Measurements from ENCODE around the gene CRAMP1. TPM values are rescaled to one million over a fixed set of nuclear protein-coding genes. Genes with fewer than 3 reads are reported as not detected.

Gene CRAMP1
- total and polyA plus RNA-seq, 2 donors (not counting 3 experiments of a cell fraction or from before 2014, with no cell fraction given), result 21.5 to 30.8 TPM

DNA sequence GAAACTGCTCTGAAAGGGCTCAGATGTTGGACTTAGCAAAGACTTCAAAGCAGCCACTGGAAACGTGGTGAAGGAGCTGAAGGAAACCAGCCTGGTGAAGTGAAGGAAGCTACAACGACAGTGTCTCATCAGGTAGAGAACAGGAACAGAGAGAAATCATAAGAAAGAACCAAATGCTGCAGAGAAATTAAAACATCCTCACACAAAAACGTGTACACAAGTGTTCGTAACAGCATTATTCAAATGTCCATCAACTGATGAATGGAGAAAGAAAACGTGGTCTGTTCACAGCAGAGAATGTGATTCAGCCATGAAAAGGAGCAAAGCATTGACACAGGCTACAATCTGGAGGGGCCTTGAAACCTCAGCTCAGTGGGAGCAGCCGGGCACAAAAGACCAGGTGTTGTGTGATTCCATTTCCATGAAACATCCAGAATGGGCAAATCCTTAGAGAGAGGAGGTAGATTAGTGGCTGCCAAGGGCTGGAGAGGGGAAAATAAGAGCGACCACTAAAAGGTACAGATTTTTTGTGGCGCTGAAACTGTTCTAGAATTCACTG is 27.2 kb upstream of the CRAMP1 start:
- intact Hi-C loops (cut with micrococcal nuclease) (no loop called here), dilution Hi-C loops (cut with MboI; ENCODE audit: extremely low pct_ligation_motif_present, low sequenced_read_pairs) (no loop called here)
- FAIRE-seq, result no peak
- ChIA-PET POLR2A (no interaction called here), CTCF (interaction anchor here (1.2 kb wide), 1 partner anchor 15 kb away, joined by 3 read pairs; no protein-coding TSS in a partner anchor)
- H3K79me2 ChIP-seq (ENCODE audit: control insufficient read depth, insufficient read depth, low read length), result no peaks in the 10 kb centered on the region
- TF ChIP-seq POLR2A (IDR thresholded peaks at IDR 0.05; ENCODE audit: low read depth, low read length) (no peak), JUN (IDR thresholded peaks at IDR 0.05; ENCODE audit: borderline replicate concordance, insufficient read depth, insufficient read length, low read depth) (no peak), GATA2 (IDR thresholded peaks at IDR 0.05; ENCODE audit: insufficient read depth, insufficient read length, low read depth, low read length) (no peak), EZH2 (IDR thresholded peaks at IDR 0.05; ENCODE audit: borderline replicate concordance, low read depth, low read length, severe bottlenecking) (no peak)
- TF ChIP-seq, protein P1, sequence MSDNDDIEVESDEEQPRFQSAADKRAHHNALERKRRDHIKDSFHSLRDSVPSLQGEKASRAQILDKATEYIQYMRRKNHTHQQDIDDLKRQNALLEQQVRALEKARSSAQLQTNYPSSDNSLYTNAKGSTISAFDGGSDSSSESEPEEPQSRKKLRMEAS (IDR thresholded peaks at IDR 0.05; ENCODE audit: insufficient read depth, insufficient read length), result no peak
- no peaks in the 10 kb centered on the region for H4K20me1 ChIP-seq (replicated peaks; ENCODE audit: control insufficient read depth, extremely low read depth, insufficient read depth, low read length)
- H3K4me2 ChIP-seq (ENCODE audit: insufficient read depth, low read length), result no peak overlapping the region
- peaks cover 0 to 19% of the 10 kb centered on the region in 2 experiments for H3K36me3 ChIP-seq (ENCODE audit: control insufficient read depth in 2 of 2, extremely low read depth in 1 of 2, insufficient read depth in 2 of 2, low read length in 2 of 2)
- no peak for DNase-seq (ENCODE audit: low read depth, low spot score)
- no peaks in the 10 kb centered on the region for H3K4me1 ChIP-seq (ENCODE audit: control insufficient read depth, extremely low read depth, insufficient read depth, low read length)
- no peak overlapping the region for H3K9ac ChIP-seq (replicated peaks; ENCODE audit: extremely low read depth, insufficient read depth, low read length)
- H3K9me1 ChIP-seq (replicated peaks; ENCODE audit: control insufficient read depth, extremely low read depth, insufficient read depth, low read length), result no peaks in the 10 kb centered on the region
- no peak overlapping the region for H2AFZ ChIP-seq (ENCODE audit: low read depth, low read length)
- no peaks in the 10 kb centered on the region for H3K27me3 ChIP-seq (ENCODE audit: control insufficient read depth in 2 of 2, insufficient read depth in 2 of 2, low read length in 2 of 2)
- no peaks in the 10 kb centered on the region for H3K9me3 ChIP-seq (replicated peaks; ENCODE audit: control insufficient read depth, insufficient read depth, low read length)
- no peak overlapping the region for H3K4me3 ChIP-seq (replicated peaks in 1 of 3; ENCODE audit: insufficient read depth in 1 of 3, low read depth in 1 of 3, low read length in 3 of 3)
- BruUV-seq (replicated peaks), result no TSS peak
- no peak overlapping the region for H3K27ac ChIP-seq (ENCODE audit: insufficient read depth, low read depth, low read length)

DNA sequence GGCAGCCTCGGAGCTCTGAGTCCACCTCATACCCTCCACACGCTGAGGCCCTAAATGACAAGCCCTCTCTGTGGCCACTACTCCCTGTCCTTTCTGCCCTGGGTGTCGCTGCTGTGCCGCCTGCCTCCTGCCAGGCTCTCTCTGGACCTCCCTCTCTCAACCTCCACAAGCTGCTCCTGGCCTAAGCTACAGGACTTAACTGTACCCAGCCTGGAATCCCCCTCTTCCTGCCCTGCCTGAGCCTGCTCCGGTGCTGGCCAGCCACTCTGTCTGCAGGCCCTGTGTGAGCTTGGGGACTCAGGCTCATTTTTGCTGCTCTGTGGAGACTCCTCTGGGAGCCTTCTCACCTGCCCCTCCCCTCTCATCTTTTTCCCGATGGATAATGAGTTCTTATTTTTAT is 21.8 kb upstream of the CRAMP1 start:
- H3K4me3 ChIP-seq (replicated peaks in 1 of 3; ENCODE audit: insufficient read depth in 1 of 3, low read depth in 1 of 3, low read length in 3 of 3), result no peak overlapping the region
- no peaks in the 10 kb centered on the region for H4K20me1 ChIP-seq (replicated peaks; ENCODE audit: control insufficient read depth, extremely low read depth, insufficient read depth, low read length)
- CTCF ChIA-PET, result no interaction called here
- H3K36me3 ChIP-seq (ENCODE audit: control insufficient read depth in 2 of 2, extremely low read depth in 1 of 2, insufficient read depth in 2 of 2, low read length in 2 of 2), result peaks cover 0 to 14% of the 10 kb centered on the region in 2 experiments
- DNase-seq (ENCODE audit: low read depth, low spot score), result no peak
- no peaks in the 10 kb centered on the region for H3K27me3 ChIP-seq (ENCODE audit: control insufficient read depth in 2 of 2, insufficient read depth in 2 of 2, low read length in 2 of 2)
- no peak for FAIRE-seq
- POLR2A ChIA-PET, result no interaction called here
- dilution Hi-C loops (cut with MboI; ENCODE audit: extremely low pct_ligation_motif_present, low sequenced_read_pairs), result no loop called here
- TF ChIP-seq, protein P1 (IDR thresholded peaks at IDR 0.05; ENCODE audit: insufficient read depth, insufficient read length), result no peak
- TF ChIP-seq POLR2AphosphoS5 (IDR thresholded peaks at IDR 0.05; ENCODE audit: insufficient read depth, low read depth, low read length) (no peak), POLR2A (IDR thresholded peaks at IDR 0.05; ENCODE audit: low read depth, low read length) (no peak), JUN (IDR thresholded peaks at IDR 0.05; ENCODE audit: borderline replicate concordance, insufficient read depth, insufficient read length, low read depth) (no peak), MYC (IDR thresholded peaks at IDR 0.05; ENCODE audit: low read depth, low read length) (no peak), FOS (IDR thresholded peaks at IDR 0.05; ENCODE audit: borderline replicate concordance, insufficient read depth, low read length) (no peak), GATA2 (IDR thresholded peaks at IDR 0.05; ENCODE audit: insufficient read depth, insufficient read length, low read depth, low read length) (no peak), EZH2 (IDR thresholded peaks at IDR 0.05; ENCODE audit: borderline replicate concordance, low read depth, low read length, severe bottlenecking) (no peak)
- TF ChIP-seq, protein P2, sequence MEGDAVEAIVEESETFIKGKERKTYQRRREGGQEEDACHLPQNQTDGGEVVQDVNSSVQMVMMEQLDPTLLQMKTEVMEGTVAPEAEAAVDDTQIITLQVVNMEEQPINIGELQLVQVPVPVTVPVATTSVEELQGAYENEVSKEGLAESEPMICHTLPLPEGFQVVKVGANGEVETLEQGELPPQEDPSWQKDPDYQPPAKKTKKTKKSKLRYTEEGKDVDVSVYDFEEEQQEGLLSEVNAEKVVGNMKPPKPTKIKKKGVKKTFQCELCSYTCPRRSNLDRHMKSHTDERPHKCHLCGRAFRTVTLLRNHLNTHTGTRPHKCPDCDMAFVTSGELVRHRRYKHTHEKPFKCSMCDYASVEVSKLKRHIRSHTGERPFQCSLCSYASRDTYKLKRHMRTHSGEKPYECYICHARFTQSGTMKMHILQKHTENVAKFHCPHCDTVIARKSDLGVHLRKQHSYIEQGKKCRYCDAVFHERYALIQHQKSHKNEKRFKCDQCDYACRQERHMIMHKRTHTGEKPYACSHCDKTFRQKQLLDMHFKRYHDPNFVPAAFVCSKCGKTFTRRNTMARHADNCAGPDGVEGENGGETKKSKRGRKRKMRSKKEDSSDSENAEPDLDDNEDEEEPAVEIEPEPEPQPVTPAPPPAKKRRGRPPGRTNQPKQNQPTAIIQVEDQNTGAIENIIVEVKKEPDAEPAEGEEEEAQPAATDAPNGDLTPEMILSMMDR (IDR thresholded peaks at IDR 0.05; ENCODE audit: extremely low read depth in 1 of 2, insufficient read depth in 1 of 2, low read depth in 1 of 2, low read length in 2 of 2), result no peak
- H2AFZ ChIP-seq (ENCODE audit: low read depth, low read length), result no peak overlapping the region
- no peak overlapping the region for H3K4me2 ChIP-seq (ENCODE audit: insufficient read depth, low read length)
- H3K79me2 ChIP-seq (ENCODE audit: control insufficient read depth, insufficient read depth, low read length), result no peaks in the 10 kb centered on the region
- no peaks in the 10 kb centered on the region for H3K4me1 ChIP-seq (ENCODE audit: control insufficient read depth, extremely low read depth, insufficient read depth, low read length)
- no peaks in the 10 kb centered on the region for H3K9me1 ChIP-seq (replicated peaks; ENCODE audit: control insufficient read depth, extremely low read depth, insufficient read depth, low read length)
- H3K27ac ChIP-seq (ENCODE audit: insufficient read depth, low read depth, low read length), result no peak overlapping the region
- H3K9ac ChIP-seq (replicated peaks; ENCODE audit: extremely low read depth, insufficient read depth, low read length), result no peak overlapping the region
- no peaks in the 10 kb centered on the region for H3K9me3 ChIP-seq (replicated peaks; ENCODE audit: control insufficient read depth, insufficient read depth, low read length)
- no TSS peak for BruUV-seq (replicated peaks)
- intact Hi-C loops (cut with micrococcal nuclease), result no loop called here
